ENCODE data around the gene AFF1.

GRCh38 chr4:87019246-87019791 is 84.5 kb downstream of the AFF1 start:
- TF ChIP-seq YY1 (IDR thresholded peaks at IDR 0.05) (no peak), ATF3 (IDR thresholded peaks at IDR 0.05) (no peak), FOXA1 (IDR thresholded peaks at IDR 0.05) (no peak), EGR1 (IDR thresholded peaks at IDR 0.05; ENCODE audit: low read depth in 2 of 2) (no peak), TAF1 (conservative IDR thresholded peaks at IDR 0.05) (no peak), HNF4A (conservative IDR thresholded peaks at IDR 0.05) (no peak)
- TF ChIP-seq, protein P1, sequence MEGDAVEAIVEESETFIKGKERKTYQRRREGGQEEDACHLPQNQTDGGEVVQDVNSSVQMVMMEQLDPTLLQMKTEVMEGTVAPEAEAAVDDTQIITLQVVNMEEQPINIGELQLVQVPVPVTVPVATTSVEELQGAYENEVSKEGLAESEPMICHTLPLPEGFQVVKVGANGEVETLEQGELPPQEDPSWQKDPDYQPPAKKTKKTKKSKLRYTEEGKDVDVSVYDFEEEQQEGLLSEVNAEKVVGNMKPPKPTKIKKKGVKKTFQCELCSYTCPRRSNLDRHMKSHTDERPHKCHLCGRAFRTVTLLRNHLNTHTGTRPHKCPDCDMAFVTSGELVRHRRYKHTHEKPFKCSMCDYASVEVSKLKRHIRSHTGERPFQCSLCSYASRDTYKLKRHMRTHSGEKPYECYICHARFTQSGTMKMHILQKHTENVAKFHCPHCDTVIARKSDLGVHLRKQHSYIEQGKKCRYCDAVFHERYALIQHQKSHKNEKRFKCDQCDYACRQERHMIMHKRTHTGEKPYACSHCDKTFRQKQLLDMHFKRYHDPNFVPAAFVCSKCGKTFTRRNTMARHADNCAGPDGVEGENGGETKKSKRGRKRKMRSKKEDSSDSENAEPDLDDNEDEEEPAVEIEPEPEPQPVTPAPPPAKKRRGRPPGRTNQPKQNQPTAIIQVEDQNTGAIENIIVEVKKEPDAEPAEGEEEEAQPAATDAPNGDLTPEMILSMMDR (IDR thresholded peaks at IDR 0.05; ENCODE audit: low read depth, low read length, missing input control): no peak
- TF ChIP-seq, protein P2, sequence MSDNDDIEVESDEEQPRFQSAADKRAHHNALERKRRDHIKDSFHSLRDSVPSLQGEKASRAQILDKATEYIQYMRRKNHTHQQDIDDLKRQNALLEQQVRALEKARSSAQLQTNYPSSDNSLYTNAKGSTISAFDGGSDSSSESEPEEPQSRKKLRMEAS (IDR thresholded peaks at IDR 0.05): no peak

Measured in liver (tissue), 3 donors.